H1 (cell line): Measurements from ENCODE around the gene SART1. TPM values are rescaled to one million over a fixed set of nuclear protein-coding genes. Genes with fewer than 3 reads are reported as not detected.

Experiments used
- CTCF ChIA-PET: fragments of 300-600 bp; sonication (Branson Sonifier 250); formaldehyde crosslinking; loops from one replicate; lab custom pipeline; 2021; ENCODE audit not compliant: partially characterized antibody; lab: Charles Lee
- POLR2A ChIA-PET: fragments of 300-600 bp; sonication (Branson Sonifier 250); formaldehyde crosslinking; loops from one replicate; lab custom pipeline; 2021; ENCODE audit warnings: inconsistent platforms; ENCODE audit not compliant: partially characterized antibody; lab: Charles Lee
- DNase-seq, 2 experiments: peaks; one replicate each; pipeline versions ENCODE4 v3.0.0 to v3.0.0-alpha.2; 2010 to 2022; ENCODE audit warnings: low spot score in 2 of 2, low read depth in 1 of 2, mixed read lengths in 1 of 2
- FAIRE-seq: peaks from 2 replicates; lab custom pipeline; 2011; peaks lifted over from hg19 to GRCh38; lab: Jason Lieb, UNC
- H2AFZ ChIP-seq: 2 replicates; pipeline ENCODE4 v1.8.1; 2012; ENCODE audit warnings: low read length, inconsistent platforms
- H2AK5ac ChIP-seq: 2 replicates; pipeline ENCODE4 v1.6.1; 2013; ENCODE audit warnings: low read depth, low read length
- H2BK120ac ChIP-seq: replicated peaks from 2 replicates; pipeline ENCODE3; 2013; ENCODE audit warnings: low read depth, low read length, inconsistent platforms
- H2BK12ac ChIP-seq: 2 replicates; pipeline ENCODE4 v1.6.1; 2013; ENCODE audit warnings: low read depth, low read length
- H2BK15ac ChIP-seq: 2 replicates; pipeline ENCODE4 v1.6.1; 2013; ENCODE audit warnings: low read length
- H2BK20ac ChIP-seq: 2 replicates; pipeline ENCODE4 v1.6.1; 2013; ENCODE audit warnings: low read length
- H2BK5ac ChIP-seq: 2 replicates; pipeline ENCODE4 v1.6.1; 2013; ENCODE audit warnings: low read depth, low read length
- H3K14ac ChIP-seq: 2 replicates; pipeline ENCODE4 v1.6.1; 2013; ENCODE audit warnings: inconsistent platforms; ENCODE audit not compliant: insufficient read length
- H3K18ac ChIP-seq: 2 replicates; pipeline ENCODE4 v1.6.1; 2013; ENCODE audit warnings: low read length; ENCODE audit errors: extremely low read depth
- H3K23ac ChIP-seq: 2 replicates; pipeline ENCODE4 v1.6.1; 2013; ENCODE audit warnings: inconsistent platforms; ENCODE audit not compliant: insufficient read length
- H3K23me2 ChIP-seq: 2 replicates; pipeline ENCODE4 v1.6.1; 2013; ENCODE audit warnings: low read depth, low read length
- H3K27ac ChIP-seq: 2 replicates; pipeline ENCODE4 v1.6.1; 2011; ENCODE audit warnings: low read depth, low read length, inconsistent platforms
- H3K27me3 ChIP-seq, 4 experiments: replicated peaks in 1 of 4; 1 replicate in 1 of 4; 2 replicates in 3 of 4; pipeline versions ENCODE4 v1.6.1 to v1.8.1; 2011 to 2013; ENCODE audit warnings: low read length in 3 of 4, mild to moderate bottlenecking in 3 of 4, inconsistent platforms in 2 of 4, mixed read lengths in 2 of 4, moderate library complexity in 1 of 4; ENCODE audit not compliant: control insufficient read depth in 3 of 4, insufficient read depth in 3 of 4; ENCODE audit errors: extremely low read depth in 1 of 4
- H3K36me3 ChIP-seq, 4 experiments: 2 replicates each; pipeline versions ENCODE4 v1.6.1 to v1.8.1; 2011 to 2013; ENCODE audit warnings: mild to moderate bottlenecking in 4 of 4, low read length in 3 of 4, moderate library complexity in 2 of 4, control low read depth in 1 of 4, inconsistent platforms in 1 of 4; ENCODE audit not compliant: insufficient read depth in 4 of 4, control insufficient read depth in 2 of 4
- H3K4ac ChIP-seq: replicated peaks from 2 replicates; pipeline ENCODE3; 2013; ENCODE audit warnings: low read length, low read depth, mixed read lengths, inconsistent platforms; ENCODE audit not compliant: insufficient read length
- H3K4me1 ChIP-seq, 4 experiments: replicated peaks in 1 of 4; 1 replicate in 1 of 4; 2 replicates in 3 of 4; pipeline versions ENCODE4 v1.6.1 to v1.8.1; 2011 to 2013; ENCODE audit warnings: low read length in 3 of 4, inconsistent platforms in 2 of 4, mixed read lengths in 1 of 4; ENCODE audit not compliant: insufficient read depth in 4 of 4, control insufficient read depth in 3 of 4
- H3K4me2 ChIP-seq, 2 experiments: 2 replicates each; pipeline versions ENCODE4 v1.6.1 to v1.8.1; 2011 to 2013; ENCODE audit warnings: low read depth in 2 of 2, low read length in 2 of 2, control low read depth in 1 of 2, inconsistent platforms in 1 of 2, mild to moderate bottlenecking in 1 of 2; ENCODE audit not compliant: insufficient read depth in 1 of 2
- H3K4me3 ChIP-seq, 4 experiments: fragments of 200-600, 300-600 bp in 1 of 4; sonication (generic), shearing (Covaris generic), sonication (Bioruptor Twin) in 1 of 4; 2 replicates each; pipeline versions ENCODE4 v1.5.1 to v1.8.1; 2011 to 2016; ENCODE audit warnings: low read length in 4 of 4, low read depth in 3 of 4, control low read depth in 2 of 4, inconsistent platforms in 2 of 4, mild to moderate bottlenecking in 2 of 4, mixed read lengths in 1 of 4, moderate library complexity in 1 of 4; ENCODE audit not compliant: insufficient read depth in 2 of 4; ENCODE audit errors: extremely low read depth in 1 of 4
- H3K56ac ChIP-seq: replicated peaks from 2 replicates; pipeline ENCODE3; 2013; ENCODE audit warnings: low read depth, mild to moderate bottlenecking, mixed read lengths, low read length, inconsistent platforms; ENCODE audit not compliant: insufficient read length
- H3K79me1 ChIP-seq: 2 replicates; pipeline ENCODE4 v1.6.1; 2013; ENCODE audit warnings: low read depth, low read length, control low read depth
- H3K79me2 ChIP-seq, 2 experiments: 2 replicates each; pipeline versions ENCODE4 v1.6.1 to v1.8.1; 2012 to 2013; ENCODE audit warnings: low read length in 2 of 2, mild to moderate bottlenecking in 2 of 2, inconsistent platforms in 1 of 2; ENCODE audit not compliant: insufficient read depth in 2 of 2, control insufficient read depth in 1 of 2
- H3K9ac ChIP-seq, 4 experiments: replicated peaks in 1 of 4; 1 replicate in 1 of 4; 2 replicates in 3 of 4; pipeline versions ENCODE4 v1.6.1 to v1.8.1; 2011 to 2013; ENCODE audit warnings: low read depth in 3 of 4, low read length in 3 of 4, control low read depth in 2 of 4, mild to moderate bottlenecking in 2 of 4, moderate library complexity in 2 of 4, inconsistent platforms in 1 of 4; ENCODE audit errors: extremely low read depth in 1 of 4
- H3K9me3 ChIP-seq, 2 experiments: 2 replicates each; pipeline versions ENCODE4 v1.6.1 to v1.8.1; 2012 to 2013; ENCODE audit warnings: mild to moderate bottlenecking in 2 of 2, moderate library complexity in 2 of 2, control low read depth in 1 of 2, inconsistent platforms in 1 of 2, low read depth in 1 of 2, low read length in 1 of 2, mixed read lengths in 1 of 2; ENCODE audit not compliant: insufficient read depth in 2 of 2
- H4K20me1 ChIP-seq, 2 experiments: replicated peaks in 1 of 2; 2 replicates each; pipeline versions ENCODE3 to v1.8.1; 2011 to 2013; ENCODE audit warnings: inconsistent platforms in 2 of 2, low read length in 2 of 2, mild to moderate bottlenecking in 1 of 2; ENCODE audit not compliant: insufficient read depth in 2 of 2, control insufficient read depth in 1 of 2
- H4K5ac ChIP-seq: 2 replicates; pipeline ENCODE4 v1.6.1; 2013; ENCODE audit warnings: low read length, low read depth, mixed read lengths, inconsistent platforms; ENCODE audit not compliant: insufficient read length
- H4K8ac ChIP-seq: 2 replicates; pipeline ENCODE4 v1.8.0; 2013; ENCODE audit warnings: mild to moderate bottlenecking, moderate library complexity, low read length, inconsistent platforms; ENCODE audit not compliant: insufficient read depth; ENCODE audit errors: extremely low read depth
- H4K91ac ChIP-seq: replicated peaks from 2 replicates; pipeline ENCODE3; 2013; ENCODE audit warnings: low read length, mixed read lengths, inconsistent platforms; ENCODE audit not compliant: insufficient read length
- CBX8 ChIP-seq: fragments of 300-800, 300-1000 bp; sonication (generic); IDR thresholded peaks from 2 replicates; pipeline ENCODE4 v1.7.1; 2016; ENCODE audit warnings: low read depth, low read length, borderline replicate concordance
- KDM1A ChIP-seq: fragments of 200-600, 300-600 bp; sonication (generic); IDR thresholded peaks from 2 replicates; pipeline ENCODE4 v1.7.1; 2016; ENCODE audit warnings: mild to moderate bottlenecking, low read length, borderline replicate concordance
- MAX ChIP-seq: IDR thresholded peaks from 2 replicates; pipeline ENCODE4 v1.6.1; 2012; ENCODE audit warnings: inconsistent platforms
- RBBP5 ChIP-seq: IDR thresholded peaks from 2 replicates; pipeline ENCODE4 v1.7.1; 2012; ENCODE audit warnings: low read depth, mild to moderate bottlenecking, inconsistent platforms, low read length, moderate library complexity, borderline replicate concordance
- SIRT6 ChIP-seq: IDR thresholded peaks from one replicate; pipeline ENCODE4 v1.7.1; 2012; ENCODE audit warnings: low read length, inconsistent platforms
- SP1 ChIP-seq: IDR thresholded peaks from 2 replicates; pipeline ENCODE4 v1.6.1; 2011; ENCODE audit warnings: low read depth, low read length
- SUZ12 ChIP-seq: fragments of 200-600 bp; sonication (generic); IDR thresholded peaks from 2 replicates; pipeline ENCODE4 v1.6.1; 2012; ENCODE audit warnings: mild to moderate bottlenecking, inconsistent platforms, low read length, moderate library complexity, mixed read lengths
- TAF1 ChIP-seq: IDR thresholded peaks from 2 replicates; pipeline ENCODE4 v1.6.1; 2011; ENCODE audit warnings: mild to moderate bottlenecking, low read depth, low read length
- TEAD4 ChIP-seq: IDR thresholded peaks from 2 replicates; pipeline ENCODE4 v1.6.1; 2012; ENCODE audit warnings: low read depth, low read length, inconsistent platforms, mixed read lengths
- WGBS, 2 experiments: shearing (Covaris generic) in 1 of 2; methylation state at CpG; one replicate each; pipeline versions ENCODE4 v1.1.6 to v1.1.7; 2013 to 2015; ENCODE audit warnings: low lambda C conversion rate in 2 of 2, mixed read lengths in 2 of 2, inconsistent platforms in 1 of 2, low coverage in 1 of 2, missing lambda C conversion rate in 1 of 2; ENCODE audit not compliant: insufficient replicate concordance in 2 of 2, insufficient coverage in 1 of 2, insufficient read length in 1 of 2; ENCODE audit errors: extremely low coverage in 1 of 2, missing lambda C conversion rate in 1 of 2; 5-methylcytosine and 5-hydroxymethylcytosine counted together
- polyA plus RNA-seq, 7 experiments: library from polyadenylated mRNA; depleted of rRNA in 3 of 7; stranded (reverse) in 5 of 7; unstranded in 2 of 7; fragments of >200 nt in 5 of 7; fragments of 200-250 nt in 2 of 7; gene quantifications; 1 replicate in 5 of 7; 2 replicates in 1 of 7; 4 replicates in 1 of 7; pipeline versions ENCODE4 v1.2.1 to v1.2.3, GENCODE V29; 2011 to 2013; ENCODE audit warnings: missing spikeins in 2 of 7, mixed read lengths in 2 of 7
- total RNA-seq: library from RNA; stranded (reverse); fragmentation: NEBNext Ultra II Directional; extraction: Animal tissue kit (Norgen Biotek cat#: 25700); gene quantifications from 2 replicates; pipeline ENCODE4 v1.2.1, GENCODE V29; 2021

SART1 gene
- total and polyA plus RNA-seq, 2 of the 8 experiments (the other 6 are each of a cell fraction or from before 2014, with no cell fraction given): 9.7 to 46.1 TPM

GRCh38 chr11:65942531-65942930, 19.0 kb upstream of the SART1 start:
- Histone ChIP-seq H3K9ac (no peak overlapping the region), H3K9me3 (no peaks in the 10 kb centered on the region), H3K27me3 (no peaks in the 10 kb centered on the region), H3K4me1 (peaks cover 3 to 23% (median 17%) of the 10 kb centered on the region in 4 experiments), H3K4me2 (no peak overlapping the region), H3K14ac (no peak overlapping the region), H2AFZ (no peak overlapping the region), H2BK20ac (peak overlapping the region; percentile 9; the same call in 1 of the 2 replicates), H4K5ac (no peak overlapping the region), H2BK15ac (no peak overlapping the region), H3K18ac (no peak overlapping the region), H2BK12ac (no peak overlapping the region), H3K4ac (no peak overlapping the region), H4K91ac (no peak overlapping the region), H2BK120ac (no peak overlapping the region), H3K27ac (no peak overlapping the region), H3K23me2 (0 out of 2 replicates have a peak, but pooled peaks cover 3% of the 10 kb centered on the region), H2AK5ac (no peak overlapping the region), H4K20me1 (no peaks in the 10 kb centered on the region), H3K4me3 (no peak overlapping the region), H3K79me1 (no peaks in the 10 kb centered on the region), H3K36me3 (no peaks in the 10 kb centered on the region), H3K56ac (no peak overlapping the region), H3K23ac (no peak overlapping the region), H2BK5ac (no peak overlapping the region), H3K79me2 (no peaks in the 10 kb centered on the region), H4K8ac (no peak overlapping the region)
- FAIRE-seq (no peak), DNase-seq (no peak)
- ChIA-PET POLR2A (interaction anchor here (0.7 to 1.6 kb wide), 3 partner anchors 13 to 34 kb away, joined by 3 to 6 read pairs (median 3); no protein-coding TSS in a partner anchor), CTCF (interaction anchor here (0.6 to 3.4 kb wide), 6 partner anchors 10 to 104 kb away, joined by 3 to 18 read pairs (median 4); partner anchors contain the start of genes CCDC85B and FIBP)
- TF ChIP-seq MAX (no peak), SUZ12 (no peak), SIRT6 (no peak), SP1 (no peak), KDM1A (no peak), TEAD4 (no peak), TAF1 (no peak), CBX8 (no peak), RBBP5 (no peak)
- 95% methylated on average over 7 of the region's 7 CpGs; no CpG with 5 or more reads in 1 of the 2 experiments for WGBS, 2 experiments
